Measurements from ENCODE around the gene MIPOL1.

DNA sequence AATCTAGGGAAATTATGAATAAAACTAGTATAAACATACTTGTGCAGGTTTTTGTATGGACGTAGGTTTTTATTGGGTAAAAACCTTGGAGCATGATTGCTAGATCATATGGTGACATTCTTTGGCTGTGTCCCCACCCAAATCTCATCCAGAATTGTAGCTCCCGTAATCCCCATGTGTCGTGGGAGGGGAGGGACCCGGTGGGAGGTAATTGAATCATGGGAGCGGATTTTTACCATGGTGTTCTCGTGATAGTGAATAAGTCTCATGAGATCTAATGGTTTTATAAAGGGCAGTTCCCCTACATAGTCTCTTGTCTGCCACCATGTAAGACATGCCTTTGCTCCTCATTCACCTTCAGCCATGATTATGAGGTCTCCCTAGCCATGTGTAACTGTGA lies 276.5 kb downstream of the MIPOL1 start:
- TF ChIP-seq POLR2A (IDR thresholded peaks at IDR 0.05; ENCODE audit: low read depth, low read length) = no peak
- TF ChIP-seq POLR2AphosphoS5 (IDR thresholded peaks at IDR 0.05; ENCODE audit: low read depth, low read length) = no peak
- TF ChIP-seq TAF1 (IDR thresholded peaks at IDR 0.05; ENCODE audit: borderline replicate concordance, low read depth, low read length) = no peak
